ENCODE results near the gene ASTN2. TPM values are rescaled to one million over a fixed set of nuclear protein-coding genes. Genes with fewer than 3 reads are reported as not detected.

Gene ASTN2
- total RNA-seq, 1 experiment from 2014 or later = 25.2 TPM

DNA sequence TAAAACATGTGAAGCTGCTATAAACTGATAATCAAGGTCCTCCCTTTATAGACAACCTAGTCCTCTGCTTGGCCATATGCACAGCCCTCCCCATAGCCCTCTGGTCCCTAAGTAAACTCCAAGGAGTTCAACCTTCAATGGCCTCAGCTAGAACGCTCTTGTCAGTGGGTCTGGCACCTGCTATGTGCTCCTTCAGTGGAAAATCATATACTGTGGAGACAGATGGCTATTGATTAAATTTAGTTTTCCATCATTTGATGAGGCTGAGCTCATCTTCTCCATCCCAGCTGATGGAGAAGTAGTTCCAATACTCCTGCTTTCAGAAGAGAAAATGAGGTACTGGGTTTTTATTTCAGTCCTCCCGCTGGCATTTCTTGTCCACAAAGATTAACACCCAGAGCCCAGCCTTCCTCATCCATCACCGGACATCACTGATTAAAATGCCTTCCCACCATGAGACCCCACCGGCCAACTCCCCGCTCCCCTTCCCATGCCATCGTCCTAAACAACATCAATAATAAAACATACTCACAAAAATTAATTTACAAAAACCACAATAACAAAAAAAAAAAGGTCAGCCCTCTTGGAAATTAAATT, 593.1 kb downstream of the ASTN2 start:
- in situ Hi-C loops (cut with HindIII; ENCODE audit: low sequenced_read_pairs) = no loop called here
- DNase-seq (ENCODE audit: low spot score) = no peak

DNA sequence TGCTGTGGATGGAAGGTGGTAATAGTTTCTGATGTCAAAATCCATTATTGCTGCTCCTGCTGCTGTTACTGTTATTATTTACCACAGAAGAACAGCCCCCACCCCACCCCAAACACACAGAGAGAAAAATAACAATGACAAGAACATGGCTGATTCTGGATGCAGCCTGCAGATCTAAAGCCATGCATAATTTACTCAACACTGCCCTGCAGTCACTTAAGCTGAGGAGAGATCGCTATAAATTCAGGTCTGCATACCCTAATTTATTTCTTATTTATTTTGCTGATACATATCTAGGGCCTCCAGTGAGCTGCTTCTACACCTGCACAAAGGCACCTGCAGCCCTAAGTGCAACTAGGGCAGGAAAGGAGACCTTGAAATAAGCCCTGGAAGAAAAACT, 595.7 kb downstream of the ASTN2 start:
- no peak for DNase-seq (ENCODE audit: low spot score)
- in situ Hi-C loops (cut with HindIII; ENCODE audit: low sequenced_read_pairs) = no loop called here

GRCh38 chr9:116817762-116818161, 597.1 kb downstream of the ASTN2 start:
- in situ Hi-C loops (cut with HindIII; ENCODE audit: low sequenced_read_pairs) = no loop called here
- no peak for DNase-seq (ENCODE audit: low spot score)

DNA sequence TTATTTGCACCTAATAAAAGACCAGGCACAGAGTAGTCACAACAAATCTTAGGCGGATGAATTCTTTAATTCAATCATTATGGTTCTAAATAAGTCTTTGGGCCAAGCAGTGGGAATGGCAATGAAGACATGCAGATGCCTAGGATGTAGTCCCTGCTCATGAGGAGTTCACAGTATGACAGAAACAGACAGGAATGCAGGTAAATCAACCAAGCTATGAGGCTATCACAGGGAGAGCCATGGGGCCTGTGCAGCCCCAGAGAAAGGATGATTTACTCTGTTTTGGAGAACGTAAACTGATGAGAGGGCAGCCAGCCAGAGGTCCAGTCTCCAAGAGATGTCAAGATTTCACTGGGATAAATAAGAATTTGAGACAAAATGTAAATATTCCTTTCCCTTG, 598.4 kb downstream of the ASTN2 start:
- in situ Hi-C loops (cut with HindIII; ENCODE audit: low sequenced_read_pairs) = no loop called here
- no peak for DNase-seq (ENCODE audit: low spot score)

DNA sequence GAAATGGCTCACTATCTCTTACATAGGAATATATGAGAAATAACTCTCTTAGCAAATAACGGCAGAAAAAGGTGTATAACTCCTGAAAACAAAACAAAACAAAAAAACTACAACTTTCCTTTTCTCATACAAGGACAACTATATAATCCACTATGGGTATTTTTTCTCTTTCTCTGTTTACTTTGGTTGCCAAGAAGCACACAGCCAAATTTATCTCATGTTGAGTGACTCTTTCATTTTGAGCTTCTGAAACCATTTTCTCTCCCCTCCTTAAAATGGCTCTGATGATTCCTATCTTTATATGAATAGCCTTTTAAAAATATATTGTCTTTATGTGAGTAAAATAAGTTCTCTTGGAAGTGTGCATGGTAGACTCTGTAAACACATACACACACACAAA, 599.0 kb downstream of the ASTN2 start:
- no peak for DNase-seq (ENCODE audit: low spot score)
- in situ Hi-C loops (cut with HindIII; ENCODE audit: low sequenced_read_pairs) = no loop called here

DNA sequence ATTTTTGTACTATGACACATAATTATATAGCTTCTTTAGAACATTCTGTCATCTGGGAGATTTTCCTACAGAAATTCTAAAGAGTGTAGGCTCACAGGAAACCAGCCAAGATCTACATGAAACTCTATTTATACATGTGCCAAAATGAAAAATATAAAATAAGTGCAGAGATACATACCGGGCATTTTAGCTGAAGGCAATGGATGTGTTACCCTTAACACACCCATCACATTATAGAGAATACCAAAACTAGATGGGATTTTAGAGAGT, 601.9 kb downstream of the ASTN2 start:
- in situ Hi-C loops (cut with HindIII; ENCODE audit: low sequenced_read_pairs) = no loop called here
- DNase-seq (ENCODE audit: low spot score) = no peak

GRCh38 chr9:116812231-116813030, 602.4 kb downstream of the ASTN2 start:
- in situ Hi-C loops (cut with HindIII; ENCODE audit: low sequenced_read_pairs) = no loop called here
- DNase-seq (ENCODE audit: low spot score) = no peak

GRCh38 chr9:116809656-116810055, 605.2 kb downstream of the ASTN2 start:
- in situ Hi-C loops (cut with HindIII; ENCODE audit: low sequenced_read_pairs) = no loop called here
- no peak for DNase-seq (ENCODE audit: low spot score)

DNA sequence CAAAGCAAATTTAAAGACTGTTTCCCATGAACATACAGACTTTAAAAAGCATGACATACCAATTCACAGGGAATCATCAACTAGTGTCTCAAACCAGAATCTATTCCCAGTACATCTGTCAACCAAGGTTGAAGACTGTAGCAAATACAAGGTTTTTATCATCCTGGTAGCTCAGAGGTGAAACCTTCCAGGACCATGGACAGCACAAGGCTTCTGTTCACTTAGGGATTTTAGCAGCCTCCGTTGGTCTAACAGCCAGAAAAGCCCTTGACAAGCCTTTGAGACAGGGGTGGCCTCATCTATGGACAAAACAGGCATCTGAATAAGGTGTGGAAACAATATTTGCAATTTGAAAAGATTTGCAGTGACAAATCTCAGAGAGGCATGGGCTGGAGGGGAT, 608.8 kb downstream of the ASTN2 start:
- DNase-seq (ENCODE audit: low spot score) = no peak
- in situ Hi-C loops (cut with HindIII; ENCODE audit: low sequenced_read_pairs) = no loop called here

DNA sequence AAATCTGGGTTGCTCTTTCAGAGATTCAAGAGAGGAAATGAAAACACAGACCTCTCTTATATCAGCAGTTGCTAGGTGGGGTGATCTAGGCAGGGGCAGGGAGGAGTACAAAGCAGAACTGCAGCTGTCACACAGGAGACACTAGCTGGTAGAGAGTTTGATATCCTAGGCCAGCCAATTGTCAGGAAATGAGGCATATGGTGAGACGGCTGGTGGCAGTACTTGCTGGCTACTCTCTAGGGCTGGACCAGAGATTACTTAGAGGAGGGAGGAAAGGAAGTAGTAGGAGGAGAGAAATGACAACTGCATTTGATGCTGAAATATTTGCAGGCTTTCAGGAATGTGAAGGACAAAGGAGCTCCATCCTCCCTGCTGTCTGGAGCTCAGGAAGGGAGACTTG, 614.0 kb downstream of the ASTN2 start:
- peak; percentile 99 for DNase-seq (ENCODE audit: low spot score)
- in situ Hi-C loops (cut with HindIII; ENCODE audit: low sequenced_read_pairs) = no loop called here

DNA sequence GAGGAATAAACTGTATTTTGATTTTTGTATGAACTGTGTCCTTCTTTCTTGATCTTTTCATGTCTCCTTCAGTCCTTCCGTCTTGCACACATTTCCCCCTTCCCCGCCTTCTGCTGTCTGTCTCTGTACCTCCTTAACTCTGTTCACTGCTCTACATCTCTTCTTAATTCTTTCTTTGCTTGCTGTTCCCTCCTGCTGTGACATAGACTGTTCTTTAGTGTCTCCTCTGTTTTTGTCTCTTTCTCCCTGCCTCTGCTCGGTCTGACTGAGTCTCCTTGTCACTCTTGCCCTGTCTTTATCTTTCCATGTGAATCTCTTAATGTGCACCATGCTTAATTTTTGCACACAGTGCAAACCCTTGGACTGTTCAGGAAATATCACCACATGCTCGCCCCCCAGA, 614.8 kb downstream of the ASTN2 start:
- DNase-seq (ENCODE audit: low spot score) = peak; percentile 27
- in situ Hi-C loops (cut with HindIII; ENCODE audit: low sequenced_read_pairs) = no loop called here

- in situ Hi-C loops (cut with HindIII; ENCODE audit: low sequenced_read_pairs) = no loop called here
- no peak for DNase-seq (ENCODE audit: low spot score)
Observed at GRCh38 chr9:116798521-116798920, 616.3 kb downstream of the ASTN2 start.

GRCh38 chr9:116797276-116797675, 617.6 kb downstream of the ASTN2 start:
- in situ Hi-C loops (cut with HindIII; ENCODE audit: low sequenced_read_pairs) = no loop called here
- DNase-seq (ENCODE audit: low spot score) = peak; percentile 14

- DNase-seq (ENCODE audit: low spot score) = no peak
Observed at GRCh38 chr9:116796669-116797068, 618.2 kb downstream of the ASTN2 start.

GRCh38 chr9:116795821-116796220, 619.0 kb downstream of the ASTN2 start:
- peak; percentile 88 for DNase-seq (ENCODE audit: low spot score)
- in situ Hi-C loops (cut with HindIII; ENCODE audit: low sequenced_read_pairs) = no loop called here

More at GRCh38 chr9:116796669-116797068, 618.2 kb downstream of the ASTN2 start:
- in situ Hi-C loops (cut with HindIII; ENCODE audit: low sequenced_read_pairs) = no loop called here

DNA sequence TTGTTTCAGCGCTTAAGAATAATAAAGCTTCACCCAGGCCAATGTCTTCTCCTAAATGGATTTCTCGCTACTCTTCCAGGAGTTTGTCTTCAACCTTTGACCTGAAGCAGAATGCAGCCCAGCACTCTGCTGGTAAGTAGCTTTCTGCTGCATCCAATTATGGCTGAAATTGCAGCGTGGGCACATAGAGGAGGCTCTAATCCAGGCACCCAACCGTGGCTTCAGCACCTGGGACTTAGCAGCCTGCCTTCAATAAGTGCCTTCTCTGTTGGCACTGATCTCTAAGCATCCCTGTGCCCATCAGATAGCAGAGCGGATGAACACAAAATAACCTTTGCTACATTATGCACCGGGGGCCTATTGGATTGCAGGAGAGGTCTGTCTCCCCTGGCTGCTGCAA, 622.6 kb downstream of the ASTN2 start:
- DNase-seq (ENCODE audit: low spot score) = no peak

GRCh38 chr9:116791326-116791725, 623.5 kb downstream of the ASTN2 start:
- in situ Hi-C loops (cut with HindIII; ENCODE audit: low sequenced_read_pairs) = no loop called here
- no peak for DNase-seq (ENCODE audit: low spot score)

More for the DNA sequence above, 622.6 kb downstream of the ASTN2 start:
- in situ Hi-C loops (cut with HindIII; ENCODE audit: low sequenced_read_pairs) = no loop called here

GRCh38 chr9:116789081-116789480, 625.8 kb downstream of the ASTN2 start:
- in situ Hi-C loops (cut with HindIII; ENCODE audit: low sequenced_read_pairs) = no loop called here
- DNase-seq (ENCODE audit: low spot score) = no peak

DNA sequence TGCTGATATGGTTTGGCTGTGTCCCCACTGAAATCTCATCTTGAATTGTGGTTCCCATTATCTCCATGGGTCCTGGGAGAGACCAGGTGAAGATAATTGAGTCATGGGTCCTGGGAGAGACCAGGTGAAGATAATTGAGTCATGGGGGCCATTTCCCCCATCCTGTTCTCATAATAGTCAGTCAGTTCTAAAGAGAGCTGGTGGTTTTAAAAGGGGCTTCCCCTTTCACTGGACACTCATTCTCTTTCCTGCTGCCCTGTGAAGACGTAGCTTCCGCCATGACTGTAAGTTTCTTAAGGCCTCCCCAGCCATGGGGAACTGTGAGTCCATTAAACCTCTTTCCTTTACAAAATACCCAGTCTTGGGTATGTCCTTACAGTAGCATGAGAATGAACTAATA, 628.1 kb downstream of the ASTN2 start:
- DNase-seq (ENCODE audit: low spot score) = no peak
- in situ Hi-C loops (cut with HindIII; ENCODE audit: low sequenced_read_pairs) = no loop called here

- in situ Hi-C loops (cut with HindIII; ENCODE audit: low sequenced_read_pairs) = no loop called here
- DNase-seq (ENCODE audit: low spot score) = no peak
Observed at GRCh38 chr9:116777116-116777515, 637.7 kb downstream of the ASTN2 start.
